KBM-7 (cell line): ENCODE measurements around the gene DDX54.
"Not testable (repeated sequence)": the region's sequence is repeated elsewhere in the genome, so short reads cannot be mapped to it uniquely, and the experiment has no call there.

Source experiments
- DNase-seq: peaks from one replicate; pipeline ENCODE4 v3.0.0-alpha.2; 2015
- in situ Hi-C: fragments of 300-500 bp; cut with MboI; formaldehyde crosslinking; loops from 2 replicates; pipeline ENCODE4 v1.14.3; 2020; ENCODE audit warnings: low sequenced_read_pairs, low pct_unique_long_range_greater_than_20kb, mixed read lengths

The DDX54 gene

GRCh38 chr12:113149361-113150150 is 35.7 kb downstream of the DDX54 start, which contains the start of gene CFAP73:
Gene CFAP73 (plus strand): TSS chr12:113149724. CDS start chr12:113149858, 134 bp downstream.
- in situ Hi-C loops: no loop called here
- DNase-seq: peak; percentile 81

- in situ Hi-C loops: no loop called here
These were observed 38.3 kb downstream of the DDX54 start for GRCh38 chr12:113146999-113147398.

GRCh38 chr12:113145720-113146551 is 39.3 kb downstream of the DDX54 start:
- in situ Hi-C loops: no loop called here

More at GRCh38 chr12:113146999-113147398, 38.3 kb downstream of the DDX54 start:
- no peak for DNase-seq

GRCh38 chr12:113144806-113145205 is 40.5 kb downstream of the DDX54 start:
- in situ Hi-C loops: no loop called here
- no peak for DNase-seq

More at GRCh38 chr12:113145720-113146551, 39.3 kb downstream of the DDX54 start:
- no peak for DNase-seq

GRCh38 chr12:113143959-113144358 is 41.3 kb downstream of the DDX54 start:
- in situ Hi-C loops: no loop called here
- no peak for DNase-seq

- no peak for DNase-seq
- in situ Hi-C loops: no loop called here
These were observed 42.4 kb downstream of the DDX54 start for GRCh38 chr12:113142886-113143332.

DNA sequence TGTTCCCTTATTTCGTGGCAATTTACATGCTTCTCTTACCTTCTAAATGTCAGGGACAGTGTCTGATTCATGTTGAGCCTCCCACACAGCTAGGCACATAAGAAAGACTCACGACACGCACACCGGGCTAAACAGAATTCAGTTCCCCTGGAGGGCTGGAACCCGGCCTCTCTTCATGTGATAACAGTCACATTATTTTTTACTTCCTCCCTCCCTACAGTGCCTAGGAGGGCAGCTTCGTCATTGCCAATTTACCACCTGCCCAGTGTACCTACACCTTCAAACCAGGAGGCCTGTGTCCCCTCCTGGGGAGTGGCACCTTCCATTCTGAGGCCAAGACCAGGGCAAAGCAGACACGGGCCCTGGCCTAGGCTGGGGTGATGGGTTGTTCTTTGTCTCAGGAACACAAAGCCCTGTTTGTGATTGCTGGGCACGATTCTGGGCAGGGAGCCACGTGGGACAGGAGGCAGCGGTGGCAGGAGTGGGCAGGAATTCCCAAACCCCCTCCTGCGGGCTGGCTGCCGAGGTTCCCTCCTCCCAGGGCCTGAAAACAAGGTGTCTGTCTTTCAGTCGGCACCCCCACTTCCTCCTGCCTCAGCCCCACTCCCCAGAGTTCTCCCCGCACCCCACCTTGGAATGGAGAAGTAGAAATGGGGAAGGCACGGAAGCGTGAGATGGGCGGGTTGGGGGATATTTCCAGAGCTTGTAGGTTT is 42.9 kb downstream of the DDX54 start:
- peak; percentile 89 for DNase-seq
- in situ Hi-C loops: no loop called here

GRCh38 chr12:113141716-113142115 is 43.6 kb downstream of the DDX54 start:
- in situ Hi-C loops: not testable (repeated sequence)

DNA sequence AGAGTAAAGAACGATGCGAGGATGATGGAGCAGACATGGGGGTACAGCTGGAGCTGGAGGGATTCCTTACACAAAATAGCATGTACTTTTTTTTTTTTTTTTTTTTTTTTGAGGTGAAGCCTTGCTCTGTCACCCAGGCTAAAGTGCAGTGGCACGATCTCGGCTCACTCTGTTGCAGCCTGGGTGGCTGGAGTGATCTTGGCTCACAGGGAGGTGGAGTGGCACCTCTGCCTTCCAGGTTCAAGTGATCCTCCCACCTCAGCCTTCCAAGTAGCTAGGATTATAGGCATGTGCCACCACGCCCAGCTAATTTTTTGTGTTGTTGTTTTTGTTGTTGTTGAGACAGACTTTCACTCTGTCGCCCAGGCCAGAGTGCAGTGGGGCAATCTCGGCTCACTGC is 44.6 kb downstream of the DDX54 start:
- in situ Hi-C loops: no loop called here
- DNase-seq: no peak

More at GRCh38 chr12:113141716-113142115, 43.6 kb downstream of the DDX54 start:
- not testable (repeated sequence) for DNase-seq

GRCh38 chr12:113138826-113139225 is 46.5 kb downstream of the DDX54 start:
- in situ Hi-C loops: no loop called here

DNA sequence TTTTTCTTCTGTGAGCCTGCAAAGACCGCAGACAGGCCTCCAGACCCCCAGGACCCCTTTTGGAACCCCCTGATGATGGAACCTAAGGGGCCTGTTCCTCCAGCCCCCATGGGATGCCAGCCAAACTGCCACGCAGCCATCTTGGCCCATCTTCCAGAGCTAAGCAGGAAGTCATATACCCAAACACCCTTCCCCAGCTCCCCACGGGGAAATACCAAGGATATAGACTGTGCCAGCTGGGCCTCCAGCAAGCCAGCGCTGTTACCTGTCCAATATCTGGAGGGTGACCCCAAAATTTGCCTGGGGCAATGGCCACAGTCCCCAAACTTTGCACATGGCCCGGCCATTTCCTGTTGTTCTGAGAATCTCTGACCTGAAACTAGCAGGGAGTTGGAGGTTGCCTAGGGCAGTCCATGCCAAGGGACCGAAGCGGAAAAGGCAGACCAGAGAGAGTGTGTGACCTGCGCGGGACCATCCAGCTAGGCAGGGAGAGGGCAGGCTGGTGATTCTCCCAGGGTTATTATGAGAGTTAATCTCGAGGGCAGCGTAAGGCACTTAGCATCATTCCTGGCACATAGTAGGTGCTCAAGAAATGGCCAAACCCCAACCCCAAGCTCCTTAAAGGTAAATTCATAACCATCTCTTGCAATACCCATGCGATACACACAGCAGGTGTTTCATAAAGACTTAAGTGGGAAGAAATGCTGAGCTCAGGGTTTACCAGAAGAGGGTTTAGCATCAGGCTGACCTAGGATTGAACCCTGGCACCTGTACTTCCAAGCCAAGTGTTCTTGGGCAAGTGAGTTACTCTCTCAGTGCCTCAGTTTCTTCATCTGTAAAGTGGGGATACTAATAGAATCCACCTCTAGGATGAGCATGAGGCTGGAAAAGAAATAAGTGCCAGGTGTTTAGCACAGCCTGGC is 47.2 kb downstream of the DDX54 start:
- in situ Hi-C loops: no loop called here
- no peak for DNase-seq

More at GRCh38 chr12:113138826-113139225, 46.5 kb downstream of the DDX54 start:
- DNase-seq: no peak

DNA sequence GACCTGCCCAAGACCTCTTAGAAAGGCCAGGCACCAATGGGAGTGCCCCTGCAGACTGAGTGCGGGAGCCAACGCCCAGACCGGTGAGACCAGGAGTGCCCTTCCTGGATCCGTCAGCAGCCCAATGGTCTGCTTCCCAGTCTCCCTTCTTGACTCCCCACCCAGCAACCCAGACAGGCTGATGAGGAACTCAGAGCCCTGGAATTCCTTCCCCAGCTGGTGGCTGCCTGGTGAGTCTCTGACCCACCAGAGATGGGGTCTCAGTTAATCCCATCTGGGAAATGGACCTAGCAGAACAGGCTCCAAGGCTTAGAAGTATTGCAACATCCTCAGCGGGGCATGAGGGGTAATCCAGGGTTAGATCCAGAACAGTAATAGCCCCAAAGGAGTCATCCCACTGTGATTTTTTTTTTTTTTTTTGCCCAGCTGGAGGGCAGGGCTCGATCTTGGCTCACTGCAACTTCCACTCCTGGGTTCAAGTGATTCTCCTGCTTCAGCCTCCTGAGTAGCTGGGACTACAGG is 48.2 kb downstream of the DDX54 start:
- no peak for DNase-seq
- in situ Hi-C loops: no loop called here

DNA sequence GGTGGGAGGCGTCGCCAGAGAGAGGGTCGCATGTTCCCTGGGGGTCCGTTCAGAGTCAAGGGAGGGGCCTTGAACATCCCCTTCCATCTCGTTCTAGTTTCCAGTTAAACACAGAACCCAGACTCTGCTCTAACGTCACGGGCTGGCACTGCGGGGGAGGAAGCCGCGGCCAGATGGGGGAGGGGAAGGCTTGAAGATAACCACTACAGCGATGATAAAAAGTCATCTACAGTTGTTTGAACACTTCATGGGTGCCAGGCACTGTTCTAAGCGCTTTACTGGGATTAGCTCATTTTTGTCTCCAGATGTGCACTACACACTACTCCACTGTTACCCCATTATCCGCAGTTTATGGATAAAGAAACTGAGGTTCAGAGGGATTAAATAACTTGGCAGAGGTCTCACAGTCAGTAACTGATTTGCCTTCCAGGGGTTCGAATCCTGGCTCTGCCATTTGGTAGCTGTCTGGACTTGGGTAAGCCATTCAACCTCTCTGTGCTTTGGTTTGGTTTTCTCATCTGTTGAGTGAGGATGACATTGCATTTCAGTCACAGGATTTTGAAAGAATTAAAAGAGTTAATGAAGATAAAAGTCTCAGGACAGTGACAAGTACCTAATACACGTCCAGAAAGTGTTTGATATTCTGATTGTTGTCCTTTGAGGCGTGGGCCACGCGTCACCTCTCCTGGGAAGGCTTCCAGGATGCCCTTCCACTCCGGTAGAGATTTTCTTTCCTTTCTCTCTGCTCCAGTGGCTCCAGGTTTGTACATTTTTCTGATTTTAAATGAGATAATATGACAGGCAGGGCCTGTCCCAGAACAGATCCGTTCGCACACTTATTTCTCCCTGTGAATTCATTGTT is 48.9 kb downstream of the DDX54 start:
- in situ Hi-C loops: no loop called here
- DNase-seq: peak; percentile 70

GRCh38 chr12:113135178-113136127 is 49.8 kb downstream of the DDX54 start, which contains the start of gene RASAL1:
Gene RASAL1 (minus strand): TSS chr12:113135761. CDS start chr12:113135462, 299 bp downstream.
- DNase-seq: peak; percentile 72

DNA sequence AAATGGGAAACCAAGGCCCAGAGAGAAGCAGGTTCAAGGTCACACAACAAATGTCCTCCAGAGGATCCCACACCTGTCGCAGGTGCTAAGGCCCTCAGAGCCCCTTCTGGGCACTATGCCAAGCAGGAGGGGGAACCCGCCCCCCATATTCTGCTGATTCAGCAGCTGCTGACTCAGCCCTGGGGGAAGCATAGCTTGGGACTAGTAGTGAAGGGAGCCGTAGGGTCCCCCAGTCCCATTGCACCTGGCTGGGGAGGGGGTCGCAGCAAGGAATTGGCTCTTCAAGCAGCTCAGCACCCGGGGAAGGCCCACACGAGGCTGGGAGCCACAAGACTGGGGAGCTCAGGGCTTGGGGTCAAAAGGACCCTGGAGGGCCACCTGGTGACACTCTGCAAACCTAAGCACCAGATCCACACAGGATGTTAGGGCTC is 50.7 kb downstream of the DDX54 start:
- in situ Hi-C loops: no loop called here
- DNase-seq: no peak

More at GRCh38 chr12:113135178-113136127, 49.8 kb downstream of the DDX54 start, which contains the start of gene RASAL1:
- in situ Hi-C loops: no loop called here

DNA sequence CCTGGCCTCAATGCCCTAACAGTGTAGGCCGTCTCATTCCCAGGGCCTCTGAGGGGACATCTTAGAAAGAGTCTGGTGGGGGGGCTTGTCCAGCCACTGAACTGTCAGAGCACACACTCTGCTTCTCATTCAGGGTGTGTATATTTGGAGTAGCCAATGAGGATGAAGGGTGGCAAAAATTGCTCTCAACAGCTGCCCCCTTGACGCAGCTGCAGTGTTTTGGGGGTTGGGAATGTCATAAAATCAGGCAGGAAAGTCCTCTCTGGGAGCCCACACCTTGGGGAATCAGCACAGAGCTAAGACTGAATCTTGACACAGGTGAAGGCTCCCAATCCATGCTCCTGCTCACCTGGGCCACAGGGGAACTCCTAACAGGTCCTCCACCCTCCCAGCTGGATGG is 51.2 kb downstream of the DDX54 start:
- DNase-seq: no peak
- in situ Hi-C loops: no loop called here
